A549 treated with DMSO at 1 μM for 4 hours (cell line): ENCODE measurements around the gene IL20RB. TPM values are rescaled to one million over a fixed set of nuclear protein-coding genes. Genes with fewer than 3 reads are reported as not detected.

Experiments used
- total RNA-seq: library from RNA; stranded (reverse); fragments of 200-300 nt; extraction: Qiagen RNA extraction; gene quantifications from 5 replicates; pipeline ENCODE4 v1.2.3, GENCODE V29; 2022; ENCODE audit warnings: low read depth

IL20RB gene, protein sequence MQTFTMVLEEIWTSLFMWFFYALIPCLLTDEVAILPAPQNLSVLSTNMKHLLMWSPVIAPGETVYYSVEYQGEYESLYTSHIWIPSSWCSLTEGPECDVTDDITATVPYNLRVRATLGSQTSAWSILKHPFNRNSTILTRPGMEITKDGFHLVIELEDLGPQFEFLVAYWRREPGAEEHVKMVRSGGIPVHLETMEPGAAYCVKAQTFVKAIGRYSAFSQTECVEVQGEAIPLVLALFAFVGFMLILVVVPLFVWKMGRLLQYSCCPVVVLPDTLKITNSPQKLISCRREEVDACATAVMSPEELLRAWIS
- 0.77 to 1.2 TPM (median 0.84 TPM) in 5 replicates for total RNA-seq

GRCh38 chr3:136957751-136958288 is at the start of gene IL20RB:
Gene IL20RB (plus strand): TSS chr3:136957983. CDS start chr3:136958114, 131 bp downstream.

Other genes with a start within 250 kb of the IL20RB start
- 8.7 to 12.0 TPM (median 10.5 TPM) in 5 replicates for gene STAG1, start 205.6 kb upstream of the IL20RB start, total RNA-seq
- 21.9 to 34.5 TPM (median 29.8 TPM) in 5 replicates for gene SLC35G2, start 138.9 kb upstream of the IL20RB start, total RNA-seq
- gene NCK1, start 95.8 kb upstream of the IL20RB start, total RNA-seq = 24.4 to 30.8 TPM (median 27.7 TPM) in 5 replicates